Activated naive CD4-positive, alpha-beta T cell treated with anti-CD3 and anti-CD28 coated beads, Interleukin-2, amount 50 U/mL, for 72 hours (primary cell): ENCODE results near the gene BUB1B. TPM values are rescaled to one million over a fixed set of nuclear protein-coding genes. Genes with fewer than 3 reads are reported as not detected.
"Not testable (repeated sequence)": the region's sequence is repeated elsewhere in the genome, so short reads cannot be mapped to it uniquely, and the experiment has no call there.

Experiments used
- ATAC-seq, 2 donors: fragments of 150-1000 bp; cut with Tn5 transposase; 2 replicates each; pipeline ENCODE4 v1.10.0; 2021; ENCODE audit warnings: mild to moderate bottlenecking in 2 of 2, moderate library complexity in 2 of 2
- DNase-seq, 2 donors: peaks; one replicate each; pipeline ENCODE4 v3.0.0; 2021 to 2022; ENCODE audit warnings: low spot score in 2 of 2
- H3K27ac Mint-ChIP-seq, 2 donors: one replicate each; pipeline ENCODE4 v1.8.0; 2022; ENCODE audit warnings: mild to moderate bottlenecking in 2 of 2, mixed read lengths in 2 of 2
- H3K36me3 Mint-ChIP-seq, 2 donors: one replicate each; pipeline ENCODE4 v1.8.0; 2022; ENCODE audit warnings: mixed read lengths in 2 of 2
- H3K9me3 Mint-ChIP-seq, 2 donors: one replicate each; pipeline ENCODE4 v1.8.0; 2022; ENCODE audit warnings: mixed read lengths in 2 of 2
- total RNA-seq, 2 donors: library from RNA; stranded (reverse); gene quantifications; one replicate each; pipeline ENCODE4 v1.2.3, GENCODE V29; 2022

The BUB1B gene, protein sequence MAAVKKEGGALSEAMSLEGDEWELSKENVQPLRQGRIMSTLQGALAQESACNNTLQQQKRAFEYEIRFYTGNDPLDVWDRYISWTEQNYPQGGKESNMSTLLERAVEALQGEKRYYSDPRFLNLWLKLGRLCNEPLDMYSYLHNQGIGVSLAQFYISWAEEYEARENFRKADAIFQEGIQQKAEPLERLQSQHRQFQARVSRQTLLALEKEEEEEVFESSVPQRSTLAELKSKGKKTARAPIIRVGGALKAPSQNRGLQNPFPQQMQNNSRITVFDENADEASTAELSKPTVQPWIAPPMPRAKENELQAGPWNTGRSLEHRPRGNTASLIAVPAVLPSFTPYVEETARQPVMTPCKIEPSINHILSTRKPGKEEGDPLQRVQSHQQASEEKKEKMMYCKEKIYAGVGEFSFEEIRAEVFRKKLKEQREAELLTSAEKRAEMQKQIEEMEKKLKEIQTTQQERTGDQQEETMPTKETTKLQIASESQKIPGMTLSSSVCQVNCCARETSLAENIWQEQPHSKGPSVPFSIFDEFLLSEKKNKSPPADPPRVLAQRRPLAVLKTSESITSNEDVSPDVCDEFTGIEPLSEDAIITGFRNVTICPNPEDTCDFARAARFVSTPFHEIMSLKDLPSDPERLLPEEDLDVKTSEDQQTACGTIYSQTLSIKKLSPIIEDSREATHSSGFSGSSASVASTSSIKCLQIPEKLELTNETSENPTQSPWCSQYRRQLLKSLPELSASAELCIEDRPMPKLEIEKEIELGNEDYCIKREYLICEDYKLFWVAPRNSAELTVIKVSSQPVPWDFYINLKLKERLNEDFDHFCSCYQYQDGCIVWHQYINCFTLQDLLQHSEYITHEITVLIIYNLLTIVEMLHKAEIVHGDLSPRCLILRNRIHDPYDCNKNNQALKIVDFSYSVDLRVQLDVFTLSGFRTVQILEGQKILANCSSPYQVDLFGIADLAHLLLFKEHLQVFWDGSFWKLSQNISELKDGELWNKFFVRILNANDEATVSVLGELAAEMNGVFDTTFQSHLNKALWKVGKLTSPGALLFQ
- total RNA-seq = 100 to 1,000 TPM in 1 of 2 donors, 10 to 100 TPM in 1; 98.9 to 141 TPM

DNA sequence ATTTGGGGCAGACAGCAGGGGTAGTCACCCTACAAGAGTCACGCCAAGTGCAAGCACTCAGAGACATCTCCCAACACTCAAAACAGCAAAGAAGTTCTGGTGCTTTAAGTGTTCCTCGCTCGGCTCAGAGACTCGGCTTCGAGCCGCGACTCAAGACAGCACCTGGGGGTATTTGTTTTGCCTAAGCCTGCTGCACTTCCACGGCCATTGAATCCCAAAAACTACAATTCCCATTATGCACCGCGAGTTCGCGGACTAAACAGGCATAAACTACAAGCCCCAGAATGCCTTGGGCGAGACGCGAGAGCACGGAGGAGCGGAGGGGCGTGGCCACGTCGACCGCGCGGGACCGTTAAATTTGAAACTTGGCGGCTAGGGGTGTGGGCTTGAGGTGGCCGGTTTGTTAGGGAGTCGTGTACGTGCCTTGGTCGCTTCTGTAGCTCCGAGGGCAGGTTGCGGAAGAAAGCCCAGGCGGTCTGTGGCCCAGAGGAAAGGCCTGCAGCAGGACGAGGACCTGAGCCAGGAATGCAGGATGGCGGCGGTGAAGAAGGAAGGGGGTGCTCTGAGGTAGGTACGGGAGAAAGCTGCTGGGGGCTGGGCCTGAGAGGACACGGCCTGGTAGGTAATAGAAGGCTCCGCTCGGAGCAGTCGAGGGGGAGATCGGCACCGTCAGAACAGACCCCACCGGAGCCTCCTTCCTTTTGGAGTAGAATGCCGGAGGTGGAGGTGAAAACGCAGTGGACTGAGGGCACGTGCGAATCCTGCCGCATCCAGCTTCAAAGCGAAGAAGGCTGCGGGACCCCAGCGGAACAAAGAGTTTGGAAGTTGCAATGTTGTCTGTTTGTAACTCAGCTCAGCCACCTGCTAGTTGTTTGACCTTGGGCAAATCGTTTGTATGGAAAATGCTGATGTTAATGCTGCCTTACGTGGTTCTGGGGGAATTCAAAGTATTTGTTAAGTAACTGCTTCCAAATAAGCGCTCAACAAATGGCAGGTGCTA is at the start of gene BUB1B:
Gene BUB1B (plus strand): TSS at position 381 of the 1,000 bp plus-strand sequence. CDS start 152 bp downstream, at position 533.
- Mint-ChIP-seq H3K27ac (no peak within 1 kb of the TSS), H3K36me3 (peaks cover 0 to 8% of the 10 kb centered on the region in 2 donors), H3K9me3 (no peaks in the 10 kb centered on the region)
- ATAC-seq = peak; percentile 98 to 99
- DNase-seq = peak; percentile 90 to 91

DNA sequence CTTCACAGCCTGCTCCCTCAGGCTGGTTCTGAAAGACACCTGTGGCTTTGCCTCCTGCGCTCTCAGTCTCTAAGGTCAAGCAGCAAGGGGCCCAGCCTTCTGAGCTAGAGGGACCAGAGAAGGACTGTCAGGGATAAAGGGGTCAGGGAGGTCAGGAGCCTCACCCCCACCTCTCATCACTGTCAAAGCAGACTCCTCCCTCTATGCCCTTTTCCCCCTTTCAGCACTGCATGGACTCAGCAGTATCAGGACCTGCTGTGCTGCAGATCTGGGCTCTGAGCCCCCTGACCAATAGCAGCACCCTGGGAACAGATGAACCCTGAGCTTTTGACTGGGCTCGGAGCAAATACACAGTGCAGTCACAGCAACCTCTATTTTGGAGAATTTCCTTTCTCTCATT is 49.0 kb upstream of the BUB1B start:
- peaks cover 0 to 5% of the 10 kb centered on the region in 2 donors for H3K9me3 Mint-ChIP-seq
- DNase-seq = no peak
- no peak overlapping the region for H3K27ac Mint-ChIP-seq
- peaks cover 0 to 8% of the 10 kb centered on the region in 2 donors for H3K36me3 Mint-ChIP-seq
- no peak for ATAC-seq

DNA sequence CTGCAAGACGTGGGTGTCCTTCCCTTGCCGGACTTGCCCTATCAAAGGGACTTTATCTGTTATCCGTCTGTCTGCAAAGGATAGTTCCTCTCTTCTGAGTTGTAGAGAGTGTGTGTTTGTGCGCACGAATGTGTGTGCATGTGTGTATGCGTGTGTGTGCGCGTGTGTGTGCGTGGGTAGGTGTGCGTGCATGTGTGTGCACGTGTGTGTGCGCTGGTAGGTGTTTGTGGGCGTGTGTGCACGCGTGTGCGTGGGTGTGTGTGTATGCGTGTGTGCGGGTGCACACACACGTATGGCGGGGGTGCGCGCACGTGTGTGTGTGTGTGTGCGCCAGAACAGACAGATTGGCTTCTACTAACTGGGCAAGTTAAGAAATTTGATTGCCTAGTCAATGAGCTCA is 48.1 kb upstream of the BUB1B start:
- Mint-ChIP-seq H3K36me3 (peaks cover 0 to 8% of the 10 kb centered on the region in 2 donors), H3K27ac (no peak overlapping the region), H3K9me3 (peaks cover 0 to 5% of the 10 kb centered on the region in 2 donors)
- DNase-seq = no peak
- no peak for ATAC-seq

DNA sequence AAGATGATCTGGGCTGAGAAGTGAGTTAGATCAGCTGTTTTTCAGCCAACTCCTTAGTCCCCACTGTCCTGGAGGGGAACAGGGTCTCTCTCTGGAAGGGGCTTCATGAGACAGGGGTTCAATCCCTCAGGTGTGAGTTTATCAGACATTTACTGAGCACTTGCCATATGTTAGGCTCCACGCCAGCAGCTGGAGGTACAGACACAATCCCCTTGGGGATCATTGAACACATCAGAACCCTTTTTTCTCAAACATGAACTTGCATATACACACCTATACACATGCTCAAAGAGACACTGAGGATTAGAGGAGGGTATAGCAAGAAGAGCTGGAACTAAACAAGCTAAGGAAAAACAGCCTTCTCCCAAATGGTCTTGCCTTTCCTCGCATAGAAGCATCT is 46.7 kb upstream of the BUB1B start:
- ATAC-seq (no peak), DNase-seq (no peak)
- Mint-ChIP-seq H3K9me3 (peaks cover 0 to 5% of the 10 kb centered on the region in 2 donors), H3K36me3 (peaks cover 0 to 4% of the 10 kb centered on the region in 2 donors), H3K27ac (no peak overlapping the region)

DNA sequence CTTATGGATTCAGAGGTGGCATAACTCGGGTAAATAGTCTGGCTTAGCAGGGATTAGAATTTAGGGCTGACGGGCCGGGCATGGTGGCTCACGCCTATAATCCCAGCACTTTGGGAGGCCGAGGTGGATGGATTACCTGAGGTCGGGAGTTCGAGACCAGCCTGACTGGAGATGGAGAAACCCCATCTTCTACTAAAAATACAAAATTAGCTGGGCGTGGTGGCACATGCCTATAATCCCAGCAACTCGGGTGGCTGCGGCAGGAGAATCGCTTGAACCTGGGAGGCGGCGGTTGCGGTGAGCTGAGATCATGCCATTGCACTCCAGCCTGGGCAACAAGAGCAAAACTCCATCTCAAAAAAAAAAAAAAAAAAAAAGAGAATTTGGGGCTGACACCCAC is 45.8 kb upstream of the BUB1B start:
- DNase-seq = peak in 1 of 2 donors; percentile 47

DNA sequence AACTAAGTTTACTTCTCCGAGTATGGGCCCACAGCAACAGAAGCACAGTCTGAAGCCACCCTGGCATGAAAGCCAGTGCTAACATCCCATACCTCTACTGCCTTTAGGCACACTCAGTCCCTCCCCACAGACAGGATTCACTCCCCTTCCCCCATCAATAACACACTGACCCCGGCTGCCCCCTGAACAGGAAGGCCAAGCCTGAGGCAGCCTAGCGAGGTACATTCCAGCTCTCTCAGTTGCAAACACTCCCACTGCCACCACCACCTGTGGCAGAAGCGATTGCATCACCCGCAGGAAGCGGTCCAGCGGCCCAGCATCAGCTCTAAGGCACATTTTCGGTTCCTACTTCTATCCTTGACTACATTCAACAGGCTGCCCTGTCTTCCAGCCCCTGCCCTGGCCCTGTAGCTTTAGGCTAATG is 45.2 kb upstream of the BUB1B start:
- ATAC-seq (peak; percentile 84 to 93), DNase-seq (no peak)
- H3K9me3 Mint-ChIP-seq = peaks cover 0 to 5% of the 10 kb centered on the region in 2 donors
- peak overlapping the region; percentile 14 to 92 for H3K27ac Mint-ChIP-seq
- H3K36me3 Mint-ChIP-seq = no peaks in the 10 kb centered on the region

More for the DNA sequence above, 45.8 kb upstream of the BUB1B start:
- not testable (repeated sequence) for H3K36me3 Mint-ChIP-seq, H3K27ac Mint-ChIP-seq, ATAC-seq, H3K9me3 Mint-ChIP-seq

DNA sequence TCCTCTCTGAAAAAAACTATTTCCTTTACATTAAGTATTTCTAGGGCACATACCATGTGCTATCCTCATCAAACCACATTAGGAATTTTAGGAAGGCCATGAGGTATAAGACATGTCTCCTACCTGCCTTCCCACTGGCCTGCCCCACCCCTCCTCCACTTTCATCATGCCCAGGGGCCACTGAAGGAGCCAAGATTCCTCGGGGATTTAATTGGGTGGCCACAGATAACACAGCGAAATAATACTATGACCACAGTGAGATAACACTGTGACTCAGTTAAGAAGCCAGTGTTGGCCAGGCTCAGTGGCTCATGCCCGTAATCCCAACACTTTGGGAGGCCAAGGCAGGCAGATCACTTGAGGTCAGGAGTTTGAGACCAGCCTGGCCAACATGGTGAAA is 42.4 kb upstream of the BUB1B start:
- DNase-seq = no peak
- H3K36me3 Mint-ChIP-seq = no peaks in the 10 kb centered on the region
- ATAC-seq = no peak
- no peak overlapping the region for H3K27ac Mint-ChIP-seq
- peaks cover 0 to 5% of the 10 kb centered on the region in 2 donors for H3K9me3 Mint-ChIP-seq

DNA sequence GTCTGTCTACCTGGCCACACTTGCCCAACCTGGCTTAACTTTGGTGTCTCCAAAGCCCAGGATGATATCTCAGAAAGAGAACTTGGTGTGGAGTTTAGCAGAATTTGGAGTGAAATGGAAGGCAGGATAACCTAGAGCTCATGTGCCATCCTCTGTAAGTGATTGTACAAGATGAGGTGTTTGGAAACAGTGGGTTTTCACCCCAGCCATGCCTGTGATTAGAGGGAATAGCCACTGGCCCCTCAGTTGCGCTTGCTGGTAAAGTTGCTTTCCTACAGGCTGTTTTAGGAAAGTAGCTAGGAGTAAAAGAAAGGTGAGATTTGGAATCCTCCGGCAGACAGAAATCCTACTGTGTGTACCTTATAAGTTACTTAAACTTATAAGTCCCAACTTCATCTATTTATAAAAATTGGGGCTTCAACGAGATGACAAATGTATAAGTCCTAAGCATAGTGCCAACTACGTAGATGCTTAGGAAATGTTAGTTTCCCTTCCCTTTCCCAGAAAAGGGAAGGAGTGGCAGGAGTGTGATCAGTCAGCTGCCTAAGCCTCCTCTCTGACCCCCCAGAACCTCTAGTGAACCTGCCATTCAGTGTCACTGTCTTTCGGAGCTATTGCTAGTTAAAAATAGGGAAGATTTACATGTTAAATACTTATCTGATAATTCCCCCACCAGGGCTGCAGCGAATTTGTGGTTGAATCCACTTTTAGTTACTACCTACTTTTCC is 38.8 kb upstream of the BUB1B start:
- no peak for DNase-seq
- no peak for ATAC-seq
- H3K36me3 Mint-ChIP-seq = no peaks in the 10 kb centered on the region
- H3K9me3 Mint-ChIP-seq = no peaks in the 10 kb centered on the region
- no peak overlapping the region for H3K27ac Mint-ChIP-seq

DNA sequence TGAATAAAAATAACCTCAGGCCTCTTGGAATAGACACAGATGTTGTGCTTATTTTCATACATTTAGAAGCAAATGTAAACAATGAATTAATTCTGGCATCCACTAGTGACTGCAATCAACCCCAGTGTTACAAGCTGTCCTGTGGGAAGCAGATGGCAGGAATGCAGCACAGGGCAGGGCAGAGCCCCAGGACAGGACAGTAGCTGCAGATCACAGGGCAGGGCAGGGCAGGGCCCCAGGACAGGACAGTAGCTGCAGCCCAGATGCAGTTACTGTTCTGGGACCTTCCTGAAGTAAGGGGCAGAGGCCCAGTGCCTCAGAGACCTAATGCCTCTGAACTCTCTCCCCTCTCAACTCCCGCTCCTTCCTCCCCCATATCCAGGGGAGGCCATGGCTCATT is 37.9 kb upstream of the BUB1B start:
- H3K9me3 Mint-ChIP-seq, H3K36me3 Mint-ChIP-seq, ATAC-seq, DNase-seq, H3K27ac Mint-ChIP-seq: not testable (repeated sequence)

DNA sequence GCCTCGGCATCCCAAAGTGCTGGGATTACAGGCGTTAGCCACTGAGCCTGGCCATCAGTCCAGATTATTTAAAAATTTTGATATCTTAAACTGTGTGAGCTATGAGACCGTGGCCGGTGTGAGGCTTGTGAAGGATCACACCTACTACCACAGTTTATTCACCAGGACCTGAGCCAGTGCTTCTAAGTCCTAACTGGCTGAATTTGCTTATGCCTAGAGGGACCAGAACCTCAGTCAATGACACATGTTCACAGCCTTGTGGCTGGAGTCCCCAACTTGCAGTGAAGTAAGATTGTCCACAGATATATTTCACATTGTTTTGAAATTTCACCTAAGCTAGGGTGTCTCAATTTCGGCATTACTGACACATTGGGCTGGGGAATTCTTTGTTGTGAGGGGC is 37.0 kb upstream of the BUB1B start:
- H3K36me3 Mint-ChIP-seq, DNase-seq, H3K9me3 Mint-ChIP-seq, H3K27ac Mint-ChIP-seq: not testable (repeated sequence)
- peak in 1 of 2 donors; percentile 19 for ATAC-seq

DNA sequence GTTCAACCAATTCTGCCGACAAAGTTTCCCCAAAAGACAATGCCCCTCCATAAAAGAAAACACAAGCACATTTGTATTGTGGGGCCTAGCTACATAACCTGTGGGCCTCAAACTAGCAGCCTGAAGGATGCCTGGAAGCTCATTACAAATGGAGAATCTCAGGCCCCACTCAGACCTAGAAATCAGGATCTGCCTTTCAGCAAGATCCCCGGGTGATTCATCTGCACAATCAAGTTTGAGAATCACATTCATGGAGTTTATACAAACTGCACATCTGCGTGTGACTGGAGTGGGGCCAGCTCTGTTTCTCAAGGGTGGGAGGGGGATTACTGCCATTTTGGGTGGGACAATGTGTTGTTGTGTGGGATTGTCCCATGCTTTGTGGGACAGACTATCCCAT is 36.5 kb upstream of the BUB1B start:
- not testable (repeated sequence) for H3K36me3 Mint-ChIP-seq, H3K9me3 Mint-ChIP-seq, DNase-seq, H3K27ac Mint-ChIP-seq
- peak; percentile 6 for ATAC-seq

DNA sequence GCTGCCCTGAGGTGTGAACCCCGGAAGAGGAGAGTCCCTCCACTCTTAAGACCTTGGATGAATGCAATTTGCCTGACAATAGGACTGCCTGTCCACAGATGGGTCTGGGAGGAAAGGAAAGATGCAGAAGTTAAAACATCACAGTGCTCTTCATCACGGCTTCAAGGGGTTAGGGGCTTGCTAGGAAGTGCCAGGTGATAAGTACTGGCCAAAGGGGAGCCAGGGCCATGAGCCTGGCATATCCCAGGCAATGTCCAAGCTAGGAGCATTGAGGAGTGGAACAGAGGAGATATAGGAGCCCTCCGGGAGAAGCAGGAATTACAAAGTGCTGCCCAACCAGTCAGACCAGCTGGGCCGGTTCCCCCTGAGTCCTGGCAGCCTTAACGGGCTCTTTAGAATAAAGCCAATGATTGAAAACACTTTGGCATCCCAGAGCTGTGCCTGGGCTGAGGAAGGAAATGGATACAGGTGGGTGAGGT is 36.0 kb upstream of the BUB1B start:
- H3K9me3 Mint-ChIP-seq, H3K36me3 Mint-ChIP-seq, H3K27ac Mint-ChIP-seq, DNase-seq: not testable (repeated sequence)
- ATAC-seq = peak; percentile 16 to 27

DNA sequence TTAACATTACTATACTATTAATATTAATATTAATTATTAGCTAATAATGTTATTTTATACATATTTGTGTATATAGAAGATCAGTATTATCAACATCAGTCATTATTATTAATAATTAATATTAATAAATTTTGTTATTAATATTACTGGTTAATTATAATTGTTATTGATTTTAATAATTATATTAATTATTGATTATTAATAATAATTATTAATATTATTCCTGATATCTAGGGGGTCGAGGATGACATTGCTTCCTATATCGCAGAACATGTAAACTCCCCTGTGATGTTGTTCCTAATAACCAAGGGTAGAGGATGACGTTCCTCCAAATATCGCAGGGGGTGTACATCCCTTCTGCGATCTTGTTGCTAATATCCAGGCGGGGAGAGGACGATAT is 34.9 kb upstream of the BUB1B start:
- Mint-ChIP-seq H3K27ac (no peak overlapping the region), H3K9me3 (no peaks in the 10 kb centered on the region), H3K36me3 (no peaks in the 10 kb centered on the region)
- DNase-seq (no peak), ATAC-seq (no peak)

DNA sequence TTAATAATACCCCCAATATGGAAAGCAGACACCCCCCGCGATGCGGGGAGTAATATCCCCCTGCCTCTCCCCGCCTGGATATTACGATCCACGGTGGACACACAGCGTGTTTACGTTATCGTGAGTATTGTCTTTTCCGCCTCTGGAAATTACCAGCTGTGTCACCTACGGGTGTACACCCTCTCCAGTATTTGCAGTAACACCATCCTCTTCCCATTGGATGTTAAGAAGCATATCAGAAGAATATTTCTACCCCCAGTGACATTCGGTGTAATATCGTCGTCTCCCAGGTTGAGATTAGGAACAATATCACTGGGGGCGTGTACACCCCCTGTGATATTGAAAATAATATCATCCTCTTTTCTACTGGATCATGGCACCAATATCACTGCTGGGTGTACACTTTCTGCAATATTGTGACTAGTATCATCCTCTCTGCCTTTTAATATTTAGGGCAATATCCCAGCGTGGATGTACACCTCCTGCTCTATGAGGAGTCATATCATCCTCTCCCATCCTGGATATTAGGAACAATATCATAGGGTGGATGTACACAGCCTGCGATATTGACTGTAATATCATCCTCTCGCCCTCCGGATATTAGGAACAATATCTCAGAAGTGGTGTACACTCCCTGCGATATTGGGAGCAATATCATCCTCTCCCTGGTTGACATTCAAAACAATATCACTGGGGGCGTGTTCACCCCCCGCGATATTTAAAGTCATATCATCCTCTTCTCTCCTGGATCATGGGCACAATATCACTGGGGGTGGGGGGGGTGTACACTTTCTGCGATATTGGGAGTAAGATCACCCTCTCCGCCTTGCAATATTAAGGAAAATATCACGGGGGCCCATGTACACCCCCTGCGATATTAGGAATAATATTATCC is 31.9 kb upstream of the BUB1B start:
- no peaks in the 10 kb centered on the region for H3K9me3 Mint-ChIP-seq
- H3K27ac Mint-ChIP-seq = no peak overlapping the region
- no peaks in the 10 kb centered on the region for H3K36me3 Mint-ChIP-seq
- peak in 1 of 2 donors; percentile 14 for DNase-seq
- ATAC-seq = peak; percentile 42
